ENCODE measurements around the gene RSPH1. TPM values are rescaled to one million over a fixed set of nuclear protein-coding genes. Genes with fewer than 3 reads are reported as not detected.

The RSPH1 gene
- total RNA-seq, 1 experiment from 2014 or later = 0.51 TPM

- Mint-ChIP-seq H3K4me3 (ENCODE audit: unreplicated experiment) (peak within 1 kb of the TSS; percentile 73), H3K4me1 (ENCODE audit: insufficient read depth, unreplicated experiment) (peaks cover 23% of the 10 kb centered on the region), H3K27me3 (ENCODE audit: insufficient read depth, unreplicated experiment) (no peaks in the 10 kb centered on the region), H3K27ac (ENCODE audit: low read depth, unreplicated experiment) (peak within 1 kb of the TSS; percentile 16), H3K9me3 (ENCODE audit: unreplicated experiment) (no peaks in the 10 kb centered on the region), H3K36me3 (ENCODE audit: insufficient read depth, unreplicated experiment) (no peaks in the 10 kb centered on the region)
- ChIA-PET CTCF (interaction anchor here (0.6 to 0.7 kb wide), 3 partner anchors 318 to 392 kb away, joined by 3 to 4 read pairs (median 3); no protein-coding TSS in a partner anchor), POLR2A (interaction anchor here (0.6 to 4.9 kb wide), 5 partner anchors 13 to 583 kb away, joined by 3 to 29 read pairs (median 5); partner anchors contain the start of gene RSPH1)
- no peak for TF ChIP-seq CTCF (IDR thresholded peaks at IDR 0.05; ENCODE audit: unreplicated experiment)
- no TSS peak for BruUV-seq (replicated peaks)
- DNase-seq (ENCODE audit: unreplicated experiment) = peak; percentile 11
- intact Hi-C loops (cut with micrococcal nuclease) = no loop called here
These were observed 17.3 kb upstream of the RSPH1 start, which contains the start of gene SLC37A1 for GRCh38 chr21:42513151-42513984. Gene SLC37A1 (plus strand): TSS chr21:42513852. CDS start chr21:42518455, 4,603 bp downstream.

GRCh38 chr21:42512346-42513034, 16.5 kb upstream of the RSPH1 start:
- TF ChIP-seq CTCF (IDR thresholded peaks at IDR 0.05; ENCODE audit: unreplicated experiment) = no peak
- Mint-ChIP-seq H3K9me3 (ENCODE audit: unreplicated experiment) (no peaks in the 10 kb centered on the region), H3K4me1 (ENCODE audit: insufficient read depth, unreplicated experiment) (peaks cover 15% of the 10 kb centered on the region), H3K27ac (ENCODE audit: low read depth, unreplicated experiment) (no peak overlapping the region), H3K4me3 (ENCODE audit: unreplicated experiment) (peak overlapping the region; percentile 73), H3K36me3 (ENCODE audit: insufficient read depth, unreplicated experiment) (no peaks in the 10 kb centered on the region), H3K27me3 (ENCODE audit: insufficient read depth, unreplicated experiment) (no peaks in the 10 kb centered on the region)
- POLR2A ChIA-PET = interaction anchor here (0.8 to 4.9 kb wide), 2 partner anchors 12 to 16 kb away, joined by 3 to 29 read pairs; partner anchors contain the start of gene RSPH1
- intact Hi-C loops (cut with micrococcal nuclease) = no loop called here
- CTCF ChIA-PET = no interaction called here
- no peak for DNase-seq (ENCODE audit: unreplicated experiment)
- no TSS peak for BruUV-seq (replicated peaks)

GRCh38 chr21:42509244-42509643, 13.2 kb upstream of the RSPH1 start:
- BruUV-seq (replicated peaks) = no TSS peak
- DNase-seq (ENCODE audit: unreplicated experiment) = peak; percentile 9
- Mint-ChIP-seq H3K36me3 (ENCODE audit: insufficient read depth, unreplicated experiment) (no peaks in the 10 kb centered on the region), H3K27ac (ENCODE audit: low read depth, unreplicated experiment) (no peak overlapping the region), H3K9me3 (ENCODE audit: unreplicated experiment) (no peaks in the 10 kb centered on the region), H3K27me3 (ENCODE audit: insufficient read depth, unreplicated experiment) (no peaks in the 10 kb centered on the region), H3K4me1 (ENCODE audit: insufficient read depth, unreplicated experiment) (peaks cover 8% of the 10 kb centered on the region), H3K4me3 (ENCODE audit: unreplicated experiment) (no peak overlapping the region)
- intact Hi-C loops (cut with micrococcal nuclease) = no loop called here
- ChIA-PET POLR2A (interaction anchor here (0.6 kb wide), 1 partner anchor 122 kb away, joined by 4 read pairs; no protein-coding TSS in a partner anchor), CTCF (no interaction called here)
- no peak for TF ChIP-seq CTCF (IDR thresholded peaks at IDR 0.05; ENCODE audit: unreplicated experiment)

GRCh38 chr21:42508371-42508770, 12.3 kb upstream of the RSPH1 start:
- H3K36me3 Mint-ChIP-seq (ENCODE audit: insufficient read depth, unreplicated experiment) = no peaks in the 10 kb centered on the region
- H3K4me1 Mint-ChIP-seq (ENCODE audit: insufficient read depth, unreplicated experiment) = peaks cover 8% of the 10 kb centered on the region
- BruUV-seq (replicated peaks) = no TSS peak
- TF ChIP-seq CTCF (IDR thresholded peaks at IDR 0.05; ENCODE audit: unreplicated experiment) = no peak
- H3K27ac Mint-ChIP-seq (ENCODE audit: low read depth, unreplicated experiment) = no peak overlapping the region
- DNase-seq (ENCODE audit: unreplicated experiment) = no peak
- POLR2A ChIA-PET = no interaction called here
- H3K4me3 Mint-ChIP-seq (ENCODE audit: unreplicated experiment) = no peak overlapping the region
- no peaks in the 10 kb centered on the region for H3K9me3 Mint-ChIP-seq (ENCODE audit: unreplicated experiment)
- no peaks in the 10 kb centered on the region for H3K27me3 Mint-ChIP-seq (ENCODE audit: insufficient read depth, unreplicated experiment)
- CTCF ChIA-PET = no interaction called here
- intact Hi-C loops (cut with micrococcal nuclease) = no loop called here
